ENCODE results near the gene ADIPOR1.
"Not testable (repeated sequence)": the region's sequence is repeated elsewhere in the genome, so short reads cannot be mapped to it uniquely, and the experiment has no call there.

The ADIPOR1 gene, protein sequence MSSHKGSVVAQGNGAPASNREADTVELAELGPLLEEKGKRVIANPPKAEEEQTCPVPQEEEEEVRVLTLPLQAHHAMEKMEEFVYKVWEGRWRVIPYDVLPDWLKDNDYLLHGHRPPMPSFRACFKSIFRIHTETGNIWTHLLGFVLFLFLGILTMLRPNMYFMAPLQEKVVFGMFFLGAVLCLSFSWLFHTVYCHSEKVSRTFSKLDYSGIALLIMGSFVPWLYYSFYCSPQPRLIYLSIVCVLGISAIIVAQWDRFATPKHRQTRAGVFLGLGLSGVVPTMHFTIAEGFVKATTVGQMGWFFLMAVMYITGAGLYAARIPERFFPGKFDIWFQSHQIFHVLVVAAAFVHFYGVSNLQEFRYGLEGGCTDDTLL

DNA sequence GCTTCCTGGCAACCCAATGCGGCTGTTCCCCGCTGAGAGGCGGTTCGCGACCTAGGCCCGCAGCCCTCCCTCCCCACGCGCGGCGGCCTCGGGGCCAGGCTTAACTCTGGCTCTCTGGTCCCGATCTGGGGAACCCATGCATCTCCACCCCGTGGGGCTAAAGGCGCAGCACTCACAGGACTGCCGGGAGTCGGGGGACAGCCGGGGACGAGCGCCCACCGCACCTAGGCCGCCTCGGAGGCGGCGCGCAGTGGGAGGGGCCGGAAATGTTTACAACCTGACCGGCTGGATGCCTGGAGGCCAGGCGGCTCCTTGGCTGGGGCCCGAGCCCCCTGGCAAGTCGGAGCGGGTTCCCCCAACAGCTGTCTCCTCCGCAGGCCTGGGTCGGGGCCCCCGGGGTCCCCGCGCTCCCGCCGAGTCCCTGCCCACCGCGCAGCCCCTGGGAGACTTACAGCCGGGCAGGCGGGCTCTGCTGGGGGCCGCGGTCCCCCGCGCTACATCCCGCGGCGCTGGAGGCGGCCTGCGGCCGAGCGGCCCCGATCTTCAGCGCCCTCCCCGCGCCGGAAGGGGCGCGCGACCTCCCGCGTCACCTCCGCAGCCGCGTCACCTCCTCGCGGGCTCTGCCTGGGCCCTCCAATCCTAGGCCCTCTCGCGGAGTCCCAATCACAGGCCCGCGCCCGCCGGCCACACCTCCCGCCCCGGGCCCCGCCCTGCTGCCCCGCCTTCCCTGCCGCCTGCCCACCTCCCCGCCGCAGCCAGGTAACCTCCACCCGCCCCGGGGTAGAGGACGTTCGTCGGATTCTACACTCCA lies at the start of gene ADIPOR1:
Gene ADIPOR1, minus strand, starts transcription at position 580 of the 811 bp plus-strand sequence. CDS start 7,242 bp downstream, outside the sequence.
- peak; percentile 93 for DNase-seq

- peak; percentile 98 for DNase-seq
Observed at GRCh38 chr1:203006948-203007871, 49.1 kb upstream of the ADIPOR1 start, which contains the start of gene TMEM183A. Gene TMEM183A (plus strand): TSS chr1:203007374. CDS start chr1:203007466, 92 bp downstream.

DNA sequence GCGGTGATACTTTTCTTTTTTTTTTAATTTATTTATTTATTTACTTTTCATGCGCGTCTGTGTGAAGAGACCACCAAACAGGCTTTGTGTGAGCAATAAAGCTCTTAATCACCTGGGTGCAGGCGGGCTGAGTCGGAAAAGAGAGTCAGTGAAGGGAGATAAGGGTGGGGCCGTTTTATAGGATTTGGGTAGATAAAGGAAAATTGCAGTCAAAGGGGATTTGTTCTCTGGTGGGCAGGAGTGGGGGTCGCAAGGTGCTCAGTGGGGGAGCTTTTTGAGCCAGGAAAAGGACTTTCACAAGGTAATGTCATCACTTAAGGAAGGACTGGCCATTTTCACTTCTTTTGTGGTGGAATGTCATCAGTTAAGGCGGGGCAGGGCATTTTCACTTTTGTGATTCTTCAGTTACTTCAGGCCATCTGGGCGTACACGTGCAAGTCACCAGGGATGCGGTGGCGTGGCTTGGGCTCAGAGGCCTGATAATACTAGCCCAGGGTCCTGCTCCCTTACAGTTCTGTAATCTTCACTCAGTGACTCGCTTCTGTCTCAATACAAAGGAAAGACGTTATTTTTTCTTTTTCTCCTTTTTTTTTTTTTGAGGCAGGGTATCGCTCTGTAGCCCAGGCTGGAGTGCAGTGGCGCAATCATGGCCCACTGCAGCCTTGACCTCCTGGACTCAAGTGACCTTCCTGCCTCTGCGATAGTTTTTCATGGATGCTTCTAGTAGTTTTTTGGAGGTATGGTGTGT lies 47.5 kb upstream of the ADIPOR1 start:
- not testable (repeated sequence) for DNase-seq

DNA sequence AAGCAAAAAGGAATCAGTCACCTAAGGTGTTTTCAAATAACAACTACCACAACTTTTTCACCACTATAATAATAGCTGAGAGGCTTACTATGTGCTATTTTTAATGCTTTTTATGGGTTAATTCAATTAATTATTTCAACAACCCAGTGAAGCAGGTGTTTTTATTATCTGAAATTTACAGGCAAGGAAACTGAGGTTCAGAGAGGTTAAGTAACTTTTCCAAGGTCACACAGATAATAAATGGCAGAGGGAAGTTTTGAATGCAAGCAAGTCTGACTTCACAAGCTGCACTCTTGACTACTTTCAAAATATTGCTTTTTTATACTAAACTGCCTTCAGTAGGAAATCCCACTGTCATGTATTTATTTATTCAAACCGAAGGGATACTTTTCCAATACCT lies 44.8 kb upstream of the ADIPOR1 start:
- no peak for DNase-seq

- DNase-seq, result no peak
Observed at GRCh38 chr1:203001986-203002385, 43.9 kb upstream of the ADIPOR1 start.

DNA sequence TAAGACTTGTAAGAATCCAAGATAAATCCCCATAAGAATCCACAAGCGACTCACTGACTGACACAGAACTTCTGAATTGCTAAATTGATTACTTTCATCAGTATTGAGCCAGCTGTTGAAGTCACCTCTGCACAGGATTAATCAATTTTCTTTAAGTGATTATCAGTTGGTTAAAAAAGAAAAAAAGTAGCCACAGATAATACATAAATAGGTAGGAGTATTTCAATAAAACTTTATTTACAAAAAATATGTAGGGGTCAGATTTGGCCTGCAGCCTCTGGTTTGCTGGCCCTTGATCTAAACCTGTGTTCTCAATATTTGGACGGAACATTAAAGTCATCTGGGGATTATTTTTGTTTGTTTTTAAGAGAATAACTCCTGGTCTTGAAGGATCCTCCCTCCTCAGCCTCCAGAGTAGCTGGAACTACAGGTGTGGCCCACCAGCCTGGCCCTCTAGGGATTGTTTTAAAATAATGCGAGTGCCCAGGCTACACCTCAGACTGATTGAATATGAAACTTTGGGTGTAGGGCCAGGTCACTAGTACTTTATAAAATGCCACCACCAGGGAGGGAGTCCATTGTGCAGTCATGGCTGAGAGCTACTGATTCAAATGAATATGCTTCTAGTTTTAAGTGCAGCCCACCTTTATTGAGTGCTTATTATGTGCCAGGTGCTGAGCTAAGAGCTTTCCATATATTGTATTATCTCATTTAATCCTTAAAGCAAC lies 42.3 kb upstream of the ADIPOR1 start:
- no peak for DNase-seq

DNA sequence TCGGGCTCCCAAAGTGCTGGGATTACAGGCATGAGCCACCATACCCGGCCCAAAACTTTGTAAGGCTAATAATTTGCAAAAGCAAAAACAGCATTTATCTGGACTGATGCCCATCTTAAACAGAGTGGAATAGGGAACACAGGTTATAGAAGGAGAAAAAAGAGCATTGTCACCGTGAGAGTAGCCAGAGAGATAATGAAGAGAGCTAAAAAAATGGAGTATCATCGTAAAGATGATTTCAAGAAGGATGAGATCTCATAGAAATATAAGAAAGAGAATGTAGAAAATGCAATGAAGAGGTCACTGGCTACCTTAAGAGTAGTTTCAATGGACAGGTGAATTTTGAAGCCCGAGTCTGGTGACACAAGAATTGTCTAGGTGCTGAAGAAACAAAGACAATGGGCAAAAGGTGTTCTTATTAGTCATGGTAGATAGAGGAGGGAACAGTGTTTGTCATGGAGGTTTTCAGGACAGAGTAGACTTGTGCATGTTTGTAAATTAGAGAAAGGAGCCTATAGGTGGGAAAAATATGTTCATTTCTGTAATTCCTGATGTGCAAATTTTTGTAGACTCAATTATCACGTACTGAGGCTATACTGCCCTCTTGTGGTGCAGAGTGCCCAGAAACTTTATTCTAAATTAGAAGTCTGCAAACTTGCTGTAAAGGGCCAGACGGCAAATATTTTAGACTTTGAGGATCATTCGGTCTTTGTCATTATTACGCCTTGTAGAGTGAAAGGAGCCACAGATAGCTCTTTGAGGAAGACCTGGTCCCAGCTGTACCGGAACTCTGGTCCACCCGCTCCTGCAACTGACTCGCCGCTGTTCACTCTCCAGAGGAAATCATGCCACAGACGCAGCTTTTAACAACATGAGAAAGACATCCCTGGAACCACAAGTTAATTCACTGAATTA lies 41.0 kb upstream of the ADIPOR1 start:
- DNase-seq, result peak; percentile 52

DNA sequence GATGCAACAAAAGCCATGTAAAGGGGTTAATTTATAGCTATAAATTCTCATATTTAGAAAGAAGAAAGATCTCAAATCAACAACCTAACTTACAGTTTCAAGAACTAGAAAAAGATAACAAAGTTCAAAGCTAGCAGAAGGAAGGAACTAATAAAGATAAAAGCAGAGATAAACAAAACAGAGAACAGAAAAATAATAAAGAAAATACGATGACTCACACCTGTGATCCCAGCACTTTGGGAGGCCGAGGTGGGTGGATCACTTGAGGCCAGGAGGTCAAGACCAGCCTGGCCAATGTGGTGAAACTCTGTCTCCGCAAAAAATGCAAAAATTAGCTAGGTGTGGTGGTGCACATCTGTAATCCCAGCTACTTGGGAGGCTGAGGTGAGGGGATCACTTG lies 36.6 kb upstream of the ADIPOR1 start:
- DNase-seq, result no peak

GRCh38 chr1:202991112-202991511 lies 33.0 kb upstream of the ADIPOR1 start:
- DNase-seq, result no peak

DNA sequence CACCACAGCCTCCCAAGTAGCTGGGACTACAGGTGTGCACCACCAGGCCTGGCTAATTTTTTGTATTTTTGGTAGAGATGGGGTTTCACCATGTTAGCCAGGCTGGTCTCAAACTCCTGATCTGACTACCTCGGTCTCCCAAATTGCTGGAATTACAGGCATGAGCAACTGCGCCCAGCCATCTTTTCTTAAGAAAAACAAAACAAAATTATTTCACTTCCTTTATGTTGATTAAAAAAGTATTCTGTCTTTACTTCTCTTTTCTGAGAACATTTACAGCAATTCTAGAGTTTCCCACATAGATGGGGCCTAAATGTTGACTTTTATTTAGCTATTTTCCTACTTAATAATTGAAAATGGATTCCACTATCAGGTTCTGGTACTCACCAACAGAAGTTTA lies 31.8 kb upstream of the ADIPOR1 start:
- no peak for DNase-seq

GRCh38 chr1:202987922-202988583 lies 29.9 kb upstream of the ADIPOR1 start:
- DNase-seq, result no peak

DNA sequence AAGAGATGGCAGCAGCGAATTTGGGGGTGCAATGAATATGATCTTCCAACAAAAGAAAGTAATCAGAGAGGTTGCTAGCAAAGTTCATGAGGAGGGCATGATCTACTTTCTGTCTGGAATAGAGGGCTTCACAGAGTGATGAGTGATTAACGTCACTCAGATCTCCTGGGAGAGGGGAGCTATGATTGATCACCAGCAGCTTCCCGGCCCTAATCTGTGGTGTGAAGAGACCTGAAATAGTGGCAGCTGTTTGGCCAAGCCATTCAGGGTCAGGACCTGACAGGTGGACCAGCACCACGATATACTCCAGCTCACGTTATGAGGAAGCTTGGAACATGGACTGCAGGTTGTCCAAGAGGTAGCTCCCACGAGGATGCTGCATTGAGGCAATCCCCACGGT lies 29.1 kb upstream of the ADIPOR1 start:
- DNase-seq, result no peak

GRCh38 chr1:202986120-202986519 lies 28.0 kb upstream of the ADIPOR1 start:
- not testable (repeated sequence) for DNase-seq

DNA sequence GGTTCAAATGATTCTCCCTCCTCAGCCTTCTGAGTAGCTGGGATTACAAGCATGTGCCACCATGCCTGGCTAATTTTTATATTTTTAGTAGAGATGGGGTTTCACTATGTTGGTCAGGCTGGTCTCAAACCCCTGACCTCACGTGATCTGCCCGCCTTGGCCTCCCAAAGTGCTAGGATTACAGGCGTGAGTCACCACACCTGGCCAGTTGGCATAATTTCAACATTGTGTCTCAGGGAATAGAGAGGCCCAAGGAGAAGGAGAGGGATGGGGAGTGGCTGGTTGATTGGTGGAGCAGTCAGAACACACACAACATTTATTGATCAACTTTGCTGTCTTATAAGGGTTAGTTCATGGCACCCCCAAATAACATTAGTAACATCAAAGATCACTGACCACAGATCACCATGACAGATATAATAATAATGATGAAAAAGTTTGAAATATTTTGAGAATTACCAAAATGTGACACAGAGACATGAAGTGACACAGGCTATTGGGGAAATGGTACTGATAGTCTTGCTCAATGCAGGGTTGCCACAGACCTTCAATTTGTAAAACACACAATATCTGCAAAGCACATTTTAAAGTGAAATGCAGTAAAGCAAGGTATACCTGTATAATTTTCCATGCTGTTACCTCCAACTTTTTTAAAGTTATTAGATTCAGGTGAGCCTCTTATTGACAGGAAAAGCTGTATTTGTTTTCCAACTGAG lies 24.8 kb upstream of the ADIPOR1 start:
- no peak for DNase-seq

DNA sequence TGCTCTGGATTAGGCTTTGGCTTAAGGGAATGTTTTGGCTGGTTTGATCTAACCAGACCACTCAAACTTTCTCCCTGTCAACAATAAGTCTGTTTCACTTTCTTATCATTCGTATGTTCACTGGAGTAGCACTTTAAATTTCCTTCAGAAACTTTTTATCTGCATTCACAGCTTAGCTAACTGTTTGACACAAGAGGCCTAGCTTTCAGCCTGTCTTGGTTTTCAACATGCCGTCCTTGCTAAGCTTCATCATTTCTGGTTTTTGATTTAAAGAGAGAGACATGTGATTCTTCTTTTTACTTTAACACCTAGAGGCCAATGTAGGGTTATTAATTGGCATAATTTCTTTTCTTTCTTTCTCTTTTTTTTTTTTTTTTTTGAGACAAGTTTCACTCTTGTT lies 23.8 kb upstream of the ADIPOR1 start:
- DNase-seq, result no peak

- no peak for DNase-seq
Observed at GRCh38 chr1:202979459-202979858, 21.3 kb upstream of the ADIPOR1 start.

DNA sequence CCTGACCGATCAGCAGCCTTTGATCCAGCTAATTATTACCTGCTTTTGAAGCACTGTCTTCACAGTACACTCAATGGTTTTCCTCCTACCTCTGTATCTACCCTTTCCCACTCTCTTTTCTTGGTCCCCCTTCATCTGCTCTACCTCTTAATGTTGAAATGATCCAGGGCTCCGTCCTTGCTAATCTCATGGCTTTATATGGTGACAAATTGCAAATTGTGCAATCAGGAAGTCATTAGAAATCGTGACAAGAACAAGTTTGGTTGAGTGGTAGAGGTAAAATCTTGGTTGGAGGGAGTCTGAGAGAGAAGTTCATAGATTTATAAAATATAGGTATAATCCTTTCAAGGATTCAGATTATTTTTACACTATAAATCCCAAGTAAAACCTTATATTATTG lies 18.5 kb upstream of the ADIPOR1 start:
- DNase-seq, result no peak

- DNase-seq, result no peak
Observed at GRCh38 chr1:202974856-202975255, 16.7 kb upstream of the ADIPOR1 start.

- DNase-seq, result no peak
Observed at GRCh38 chr1:202972046-202972445, 13.9 kb upstream of the ADIPOR1 start.
